Activated CD8-positive, alpha-beta memory T cell treated with anti-CD3 and anti-CD28 coated beads, Interleukin-2, amount 50 U/mL, for 4 hours (primary cell): ENCODE results near the gene CASKIN1.
"Not testable (repeated sequence)": the region's sequence is repeated elsewhere in the genome, so short reads cannot be mapped to it uniquely, and the experiment has no call there.

Experiments
- DNase-seq: peaks from one replicate; pipeline ENCODE4 v3.0.0-alpha.2; 2020

CASKIN1 gene, protein sequence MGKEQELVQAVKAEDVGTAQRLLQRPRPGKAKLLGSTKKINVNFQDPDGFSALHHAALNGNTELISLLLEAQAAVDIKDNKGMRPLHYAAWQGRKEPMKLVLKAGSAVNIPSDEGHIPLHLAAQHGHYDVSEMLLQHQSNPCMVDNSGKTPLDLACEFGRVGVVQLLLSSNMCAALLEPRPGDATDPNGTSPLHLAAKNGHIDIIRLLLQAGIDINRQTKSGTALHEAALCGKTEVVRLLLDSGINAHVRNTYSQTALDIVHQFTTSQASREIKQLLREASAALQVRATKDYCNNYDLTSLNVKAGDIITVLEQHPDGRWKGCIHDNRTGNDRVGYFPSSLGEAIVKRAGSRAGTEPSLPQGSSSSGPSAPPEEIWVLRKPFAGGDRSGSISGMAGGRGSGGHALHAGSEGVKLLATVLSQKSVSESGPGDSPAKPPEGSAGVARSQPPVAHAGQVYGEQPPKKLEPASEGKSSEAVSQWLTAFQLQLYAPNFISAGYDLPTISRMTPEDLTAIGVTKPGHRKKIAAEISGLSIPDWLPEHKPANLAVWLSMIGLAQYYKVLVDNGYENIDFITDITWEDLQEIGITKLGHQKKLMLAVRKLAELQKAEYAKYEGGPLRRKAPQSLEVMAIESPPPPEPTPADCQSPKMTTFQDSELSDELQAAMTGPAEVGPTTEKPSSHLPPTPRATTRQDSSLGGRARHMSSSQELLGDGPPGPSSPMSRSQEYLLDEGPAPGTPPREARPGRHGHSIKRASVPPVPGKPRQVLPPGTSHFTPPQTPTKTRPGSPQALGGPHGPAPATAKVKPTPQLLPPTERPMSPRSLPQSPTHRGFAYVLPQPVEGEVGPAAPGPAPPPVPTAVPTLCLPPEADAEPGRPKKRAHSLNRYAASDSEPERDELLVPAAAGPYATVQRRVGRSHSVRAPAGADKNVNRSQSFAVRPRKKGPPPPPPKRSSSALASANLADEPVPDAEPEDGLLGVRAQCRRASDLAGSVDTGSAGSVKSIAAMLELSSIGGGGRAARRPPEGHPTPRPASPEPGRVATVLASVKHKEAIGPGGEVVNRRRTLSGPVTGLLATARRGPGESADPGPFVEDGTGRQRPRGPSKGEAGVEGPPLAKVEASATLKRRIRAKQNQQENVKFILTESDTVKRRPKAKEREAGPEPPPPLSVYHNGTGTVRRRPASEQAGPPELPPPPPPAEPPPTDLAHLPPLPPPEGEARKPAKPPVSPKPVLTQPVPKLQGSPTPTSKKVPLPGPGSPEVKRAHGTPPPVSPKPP (N-terminal part only)

DNA sequence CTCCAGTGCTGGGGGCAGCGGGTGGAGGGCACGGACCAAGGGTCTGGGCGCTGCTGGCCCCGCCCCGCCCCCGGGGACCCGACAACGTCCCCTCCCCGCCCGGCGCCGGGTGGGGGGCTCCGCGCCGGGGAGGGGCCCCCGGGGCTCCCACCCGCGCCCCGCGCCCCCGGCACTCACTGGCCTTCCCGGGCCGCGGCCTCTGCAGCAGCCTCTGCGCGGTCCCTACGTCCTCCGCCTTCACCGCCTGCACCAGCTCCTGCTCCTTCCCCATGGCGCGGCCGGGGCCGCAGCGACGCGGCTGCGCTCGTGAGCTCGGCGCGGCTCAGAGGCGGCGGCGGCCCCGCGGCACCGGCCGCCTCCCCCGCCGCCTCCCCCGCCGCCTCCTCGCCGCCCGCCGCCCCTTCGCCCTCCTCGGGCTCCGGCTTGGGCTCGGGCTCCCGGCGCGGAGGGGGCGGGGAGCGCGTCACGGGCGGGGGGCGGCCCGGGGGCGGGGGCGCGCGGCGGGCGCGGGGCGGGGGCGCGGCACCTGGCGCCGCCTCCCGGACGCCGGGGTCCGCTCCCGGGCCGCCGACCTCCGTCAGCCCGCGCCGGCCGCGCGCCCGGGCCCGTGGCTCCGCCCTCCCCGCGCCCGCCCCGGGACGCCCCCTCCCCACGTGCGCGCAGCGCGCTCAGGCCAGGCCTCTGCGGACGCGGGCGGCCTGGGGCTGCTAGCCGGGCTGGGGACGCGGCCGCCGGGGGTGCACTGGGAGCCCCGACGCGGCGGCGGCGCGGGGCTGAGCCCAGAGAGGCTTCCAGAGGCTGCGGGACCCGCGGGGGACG lies at the start of gene CASKIN1:
TSS of gene CASKIN1 (minus strand) at position 444 of the 819 bp plus-strand sequence. CDS start at position 271, 173 bp downstream.
- no peak for DNase-seq

DNA sequence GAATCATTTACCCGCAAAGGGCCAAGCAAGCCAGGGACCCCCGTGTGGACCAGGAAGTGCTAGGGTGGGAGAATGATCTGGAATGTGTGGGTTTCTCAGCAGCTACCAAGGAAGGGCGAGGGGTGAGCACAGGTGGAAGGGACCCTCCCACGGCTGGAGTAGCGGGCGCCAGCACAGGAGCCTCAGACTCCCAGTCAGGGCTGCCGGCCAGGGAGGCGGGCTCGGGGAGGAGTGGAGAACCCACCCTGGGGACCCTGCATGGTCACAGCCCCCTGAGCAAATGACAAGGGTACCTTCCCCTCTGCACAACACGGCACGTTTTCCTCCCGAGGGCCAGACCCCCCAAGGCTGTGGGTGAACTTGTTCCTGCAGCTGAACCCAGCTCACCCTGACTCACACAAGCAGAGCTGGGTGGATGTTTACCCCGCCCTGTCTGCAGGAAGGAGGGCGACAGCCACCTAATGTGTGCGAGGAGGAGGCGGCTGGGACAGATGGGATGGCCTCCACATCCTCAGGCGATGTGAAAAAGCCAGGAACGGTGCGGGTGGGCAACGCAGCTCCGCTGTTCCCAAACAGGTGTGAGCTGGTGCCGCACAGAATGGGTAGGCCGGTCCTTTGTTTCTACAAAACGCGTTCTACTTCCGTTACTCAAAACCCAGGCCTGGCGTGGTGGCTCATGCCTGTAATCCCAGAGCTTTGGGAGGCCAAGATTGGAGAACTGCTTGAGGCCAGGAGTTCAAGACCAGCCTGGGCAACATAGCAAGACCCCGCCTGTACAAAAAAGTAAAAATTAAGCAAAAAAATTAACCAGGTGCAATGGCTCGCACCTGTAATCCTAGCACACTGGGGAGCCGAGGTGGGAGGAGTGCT lies 48.8 kb upstream of the CASKIN1 start:
- no peak for DNase-seq

DNA sequence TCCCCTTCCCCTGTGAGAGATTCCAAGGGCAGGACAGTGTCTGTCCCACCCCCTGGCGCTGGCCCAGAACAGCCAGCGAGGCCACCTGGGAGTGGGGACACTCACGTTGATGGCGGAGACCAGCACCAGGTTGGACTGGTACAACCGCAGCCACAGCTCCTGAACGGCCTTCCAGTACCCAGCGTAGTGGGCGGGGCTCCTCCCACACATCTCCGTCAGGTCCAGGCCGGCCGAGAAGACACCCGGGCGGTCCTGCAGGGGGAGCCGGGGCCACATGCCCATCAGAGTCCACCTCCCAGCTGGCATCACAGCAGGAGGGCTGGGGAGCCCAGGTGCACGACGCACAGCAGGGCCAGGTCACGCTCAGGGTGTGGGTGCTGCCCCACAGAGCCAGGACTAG lies 47.9 kb upstream of the CASKIN1 start:
- no peak for DNase-seq

DNA sequence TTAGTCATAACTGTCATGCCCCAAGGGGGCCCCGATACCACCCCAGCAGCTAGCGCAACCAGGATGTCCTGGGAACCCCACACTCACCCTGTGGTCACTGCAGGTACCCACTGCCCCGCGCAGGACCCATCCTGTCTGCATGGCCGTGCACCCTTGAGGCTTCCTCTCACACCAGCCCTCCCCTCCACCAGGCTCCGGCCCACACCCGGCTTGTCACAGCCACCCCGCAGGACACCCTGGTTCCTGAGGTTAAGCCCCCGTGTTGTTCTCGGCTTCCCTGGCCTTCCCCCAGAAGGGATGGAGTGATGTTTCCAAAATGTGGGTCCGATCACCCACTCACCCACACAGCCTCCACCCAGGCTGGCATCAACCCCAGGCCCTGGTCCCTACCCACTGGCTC lies 47.4 kb upstream of the CASKIN1 start:
- DNase-seq, result no peak

DNA sequence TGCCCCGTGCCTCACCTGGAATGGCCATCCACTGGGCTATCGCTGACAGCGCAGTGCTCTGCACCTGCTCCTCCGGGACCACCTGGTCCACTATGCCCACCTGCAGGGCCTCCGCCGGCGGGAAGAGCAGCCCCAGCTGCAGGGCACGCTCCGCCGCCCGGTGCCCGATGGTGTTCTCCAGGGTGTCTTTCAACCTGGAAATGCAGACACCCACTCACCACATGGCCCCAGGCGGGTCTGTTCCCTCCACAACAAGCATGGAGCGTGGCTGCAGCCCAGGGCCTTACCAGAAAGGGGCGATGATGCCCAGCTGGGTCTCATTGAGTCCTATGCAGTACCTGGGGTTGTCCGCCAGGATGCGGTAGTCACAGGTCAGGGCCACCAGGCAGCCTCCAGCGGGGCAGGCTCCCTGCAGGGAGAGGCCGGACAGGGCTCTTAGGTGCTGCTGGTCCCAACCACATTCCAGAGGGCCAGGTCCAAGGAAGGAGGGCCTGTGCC lies 46.7 kb upstream of the CASKIN1 start:
- no peak for DNase-seq

DNA sequence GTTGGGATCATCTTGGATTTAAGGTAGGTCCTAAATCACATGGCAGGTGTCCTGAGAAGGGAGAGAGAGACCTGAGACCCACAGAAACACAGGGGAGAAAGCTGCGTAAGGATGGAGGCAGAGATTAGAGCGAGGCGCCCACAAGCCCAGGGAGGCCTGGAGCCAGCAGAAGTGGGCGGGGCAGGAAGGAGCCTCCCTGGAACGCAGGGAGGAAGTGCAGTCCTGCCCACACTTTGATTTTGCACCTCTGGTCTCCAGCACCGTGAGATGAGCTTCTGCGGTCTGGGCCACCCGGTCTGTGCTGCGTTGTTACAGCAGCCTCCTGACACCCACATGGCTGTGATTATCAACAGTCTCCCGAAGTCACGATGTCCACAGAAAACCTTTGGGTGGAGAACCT lies 46.2 kb upstream of the CASKIN1 start:
- DNase-seq, result no peak

DNA sequence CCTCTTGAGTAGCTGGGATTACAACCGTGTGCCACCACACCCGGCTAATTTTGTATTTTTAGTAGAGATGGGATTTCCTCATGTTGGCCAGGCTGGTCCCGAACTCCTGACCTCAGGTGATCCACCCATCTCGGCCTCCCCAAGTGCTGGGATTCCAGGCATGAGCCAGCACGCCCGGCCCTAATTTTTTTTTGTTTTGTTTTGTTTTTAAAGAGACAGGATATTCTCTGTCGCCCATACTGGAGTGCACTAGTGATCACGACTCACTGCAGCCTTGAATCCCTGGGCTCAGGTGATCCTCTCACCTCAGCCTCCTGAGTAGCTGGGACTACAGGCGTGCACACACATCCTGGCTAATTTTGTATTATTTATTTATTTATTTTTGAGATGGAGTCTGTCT lies 43.9 kb upstream of the CASKIN1 start:
- DNase-seq, result not testable (repeated sequence)

DNA sequence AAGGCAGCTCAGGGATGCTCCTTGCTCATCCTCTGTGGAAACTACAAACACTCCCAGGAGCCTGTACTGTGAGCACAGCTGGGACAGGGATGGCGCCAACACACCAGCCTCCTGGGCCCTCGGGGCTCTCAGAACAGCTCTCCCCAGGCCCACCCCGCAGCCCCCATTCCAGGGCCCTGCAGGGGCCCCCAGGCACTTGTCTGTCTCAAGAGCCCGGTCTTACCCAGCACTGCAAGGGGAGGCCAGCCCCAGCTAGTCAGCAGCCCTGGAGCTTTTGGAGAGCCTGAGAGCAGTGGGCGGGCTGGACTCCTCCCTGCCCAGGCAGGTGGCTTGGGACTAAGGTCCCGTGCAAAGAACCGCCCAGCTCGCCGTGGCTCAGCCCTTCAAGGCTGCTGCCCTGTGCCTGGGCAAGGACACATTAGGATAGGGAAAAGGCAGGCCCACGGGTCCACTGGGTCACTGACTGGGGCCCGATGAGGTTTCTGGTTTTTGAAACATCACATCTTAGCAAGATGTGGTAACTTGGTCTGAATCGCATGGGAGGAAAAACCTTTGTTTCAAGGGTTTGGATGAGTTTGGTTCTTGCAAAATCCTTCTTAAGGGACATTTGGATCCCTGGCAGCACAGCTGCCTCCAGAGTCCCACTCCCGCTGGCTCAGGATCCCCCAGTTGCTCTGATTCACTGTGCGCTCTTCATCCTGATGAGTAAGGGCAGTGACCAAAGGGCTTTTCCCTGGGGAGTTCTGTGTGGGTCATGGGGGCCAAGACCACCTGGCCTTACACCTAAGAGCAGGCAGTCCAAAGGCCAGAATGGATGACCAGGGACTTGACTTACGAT lies 42.7 kb upstream of the CASKIN1 start:
- no peak for DNase-seq

DNA sequence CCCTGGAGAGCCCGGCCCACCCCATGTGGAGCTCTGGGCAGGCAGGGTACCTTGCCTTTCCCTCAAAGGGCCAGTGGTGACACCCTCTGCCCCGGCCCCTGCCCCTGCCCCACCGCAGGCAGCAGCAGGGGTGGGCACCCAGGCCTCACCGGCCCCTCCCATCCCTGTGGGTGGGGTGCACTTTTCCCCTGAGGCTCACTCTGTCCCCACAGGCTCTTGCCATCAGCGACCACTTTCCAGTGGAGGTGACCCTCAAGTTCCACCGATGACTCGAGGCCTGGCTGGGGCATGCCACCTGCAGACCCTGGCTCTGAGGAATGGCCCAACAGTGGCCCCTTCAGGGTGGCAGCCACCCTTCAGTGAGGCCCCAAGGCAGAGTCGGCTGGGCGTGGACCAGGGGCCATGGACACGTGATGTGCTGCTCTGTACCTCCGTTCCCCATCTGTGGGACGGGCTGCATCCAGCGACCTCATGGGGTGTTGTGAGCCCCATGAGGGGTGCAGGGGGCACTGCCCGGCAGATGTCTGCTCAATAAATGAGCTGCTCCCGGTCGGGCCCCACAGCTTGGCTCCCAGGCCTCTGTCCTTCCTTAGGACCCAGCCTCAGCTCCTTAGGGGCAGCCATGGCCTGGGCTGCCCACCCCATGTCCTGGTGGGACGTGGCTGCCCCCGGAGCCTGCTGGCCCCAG lies 41.9 kb upstream of the CASKIN1 start:
- no peak for DNase-seq

DNA sequence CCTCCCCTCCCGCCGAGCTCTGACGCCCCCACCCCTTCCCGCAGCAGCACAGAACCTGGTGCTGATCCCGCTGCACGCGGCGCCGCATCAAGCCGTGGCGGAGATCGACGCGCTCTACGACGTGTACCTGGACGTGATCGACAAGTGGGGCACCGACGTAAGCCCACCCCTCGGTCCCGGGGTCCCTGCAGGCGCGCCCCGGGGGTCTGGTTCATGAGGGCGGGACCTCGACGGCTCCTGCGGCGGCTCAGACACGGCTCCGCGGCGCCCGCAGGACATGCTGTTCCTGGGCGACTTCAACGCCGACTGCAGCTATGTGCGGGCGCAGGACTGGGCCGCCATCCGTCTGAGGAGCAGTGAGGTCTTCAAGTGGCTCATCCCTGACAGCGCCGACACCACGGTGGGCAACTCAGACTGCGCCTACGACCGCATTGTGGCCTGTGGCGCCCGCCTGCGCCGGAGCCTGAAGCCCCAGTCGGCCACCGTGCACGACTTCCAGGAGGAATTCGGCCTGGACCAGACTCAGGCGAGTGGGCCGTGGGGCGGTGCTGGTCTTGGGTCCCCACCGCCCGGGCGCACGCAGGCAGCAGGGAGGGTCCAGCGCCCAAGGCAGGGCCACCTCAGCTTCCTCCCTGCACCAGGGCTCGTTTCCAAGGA lies 41.2 kb upstream of the CASKIN1 start:
- no peak for DNase-seq

DNA sequence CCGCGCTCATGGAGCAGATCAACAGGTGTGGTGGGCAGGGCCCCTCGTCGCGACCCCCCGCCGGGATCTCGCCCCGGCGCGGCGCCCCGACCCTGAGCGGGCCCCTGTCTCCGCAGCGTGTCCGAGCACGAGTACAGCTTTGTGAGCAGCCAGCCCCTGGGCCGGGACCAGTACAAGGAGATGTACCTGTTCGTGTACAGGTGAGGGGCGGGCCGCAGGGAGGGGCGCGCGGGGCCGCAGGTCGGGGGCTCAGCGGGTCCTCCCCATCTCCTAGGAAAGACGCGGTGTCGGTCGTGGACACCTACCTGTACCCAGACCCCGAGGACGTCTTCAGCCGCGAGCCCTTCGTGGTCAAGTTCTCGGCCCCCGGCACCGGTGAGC lies 40.7 kb upstream of the CASKIN1 start:
- DNase-seq, result no peak

DNA sequence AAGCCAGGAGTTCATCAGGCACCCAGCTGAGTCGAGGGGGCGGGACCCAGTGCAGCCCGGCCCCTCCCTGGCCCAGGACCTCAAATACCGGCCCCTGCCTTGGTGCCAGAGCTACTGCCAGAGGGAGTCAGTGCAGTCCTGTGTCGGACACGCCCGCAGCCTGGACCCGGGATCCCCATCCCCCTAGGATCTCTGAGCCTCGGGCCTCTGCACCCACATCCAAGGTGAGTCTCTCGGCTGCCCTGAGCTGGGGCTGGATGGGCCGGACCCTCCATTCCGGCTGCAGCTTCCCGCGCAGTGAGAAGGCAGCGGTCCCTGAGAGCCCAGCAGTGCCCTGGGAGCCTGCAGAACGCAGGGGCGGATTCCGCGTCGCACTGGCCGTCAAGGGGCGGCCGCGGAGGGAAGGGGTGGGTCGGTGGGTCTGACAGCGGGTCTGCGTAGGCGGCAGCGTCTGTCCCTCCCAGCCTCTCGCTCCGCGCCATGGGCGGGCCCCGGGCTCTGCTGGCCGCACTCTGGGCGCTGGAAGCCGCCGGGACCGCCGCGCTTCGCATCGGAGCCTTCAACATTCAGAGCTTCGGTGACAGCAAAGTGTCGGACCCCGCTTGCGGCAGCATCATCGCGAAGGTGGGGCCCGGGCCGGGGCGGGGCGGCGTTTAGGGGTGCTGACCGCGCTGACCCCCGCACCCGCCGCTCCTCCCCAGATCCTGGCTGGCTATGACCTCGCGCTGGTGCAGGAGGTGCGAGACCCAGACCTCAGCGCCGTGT lies 40.1 kb upstream of the CASKIN1 start, which contains the start of gene DNASE1L2:
TSS of gene DNASE1L2 (plus strand) at position 108 of the 765 bp plus-strand sequence. CDS start at position 481, 373 bp downstream.
- no peak for DNase-seq

DNA sequence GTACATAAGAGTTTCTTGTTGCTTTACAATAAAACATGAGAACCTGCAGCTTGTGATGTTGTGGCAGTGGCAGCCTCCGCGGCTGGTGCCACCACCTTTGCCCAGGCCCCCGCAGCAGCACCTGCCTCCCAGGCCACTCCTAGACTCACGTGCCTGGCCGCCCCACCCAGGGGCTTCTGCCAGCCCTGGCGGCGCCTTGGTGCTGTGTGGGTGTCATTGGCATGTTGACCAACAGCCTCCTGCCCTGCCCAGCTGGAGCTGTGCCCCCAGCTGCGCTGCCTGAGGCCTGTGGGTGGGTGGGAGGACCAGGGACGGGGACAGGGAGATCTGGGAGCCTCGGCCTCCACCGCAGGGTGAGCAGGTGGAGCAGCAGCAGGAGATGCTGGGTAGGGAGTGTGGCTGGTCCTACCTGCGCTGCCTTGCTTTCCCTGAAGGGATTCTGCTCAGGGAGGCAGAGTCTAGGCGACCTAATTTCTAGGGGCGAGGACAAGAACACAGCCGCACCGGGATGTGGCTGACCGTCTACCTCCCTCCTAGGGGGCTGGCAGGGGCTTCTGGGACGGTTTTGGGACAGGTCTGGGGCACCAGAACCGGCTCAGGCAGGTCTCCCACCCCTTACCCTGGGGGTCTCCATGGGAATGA lies 39.4 kb upstream of the CASKIN1 start:
- DNase-seq, result no peak

DNA sequence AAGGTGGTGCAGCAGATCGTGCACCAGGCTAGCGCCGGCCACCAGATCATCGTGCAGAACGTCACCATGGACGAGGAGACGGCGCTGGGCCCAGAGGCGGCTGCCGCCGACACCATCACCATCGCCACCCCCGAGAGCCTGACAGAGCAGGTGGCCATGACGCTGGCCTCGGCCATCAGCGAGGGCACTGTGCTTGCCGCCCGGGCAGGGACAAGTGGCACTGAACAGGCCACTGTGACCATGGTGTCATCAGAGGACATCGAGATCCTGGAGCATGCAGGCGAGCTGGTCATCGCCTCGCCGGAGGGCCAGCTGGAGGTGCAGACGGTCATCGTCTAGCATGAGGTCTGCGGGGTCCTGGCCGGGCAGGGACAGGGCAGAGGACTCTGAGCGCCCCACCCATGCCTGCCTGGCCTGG lies 38.8 kb upstream of the CASKIN1 start:
- DNase-seq, result no peak

DNA sequence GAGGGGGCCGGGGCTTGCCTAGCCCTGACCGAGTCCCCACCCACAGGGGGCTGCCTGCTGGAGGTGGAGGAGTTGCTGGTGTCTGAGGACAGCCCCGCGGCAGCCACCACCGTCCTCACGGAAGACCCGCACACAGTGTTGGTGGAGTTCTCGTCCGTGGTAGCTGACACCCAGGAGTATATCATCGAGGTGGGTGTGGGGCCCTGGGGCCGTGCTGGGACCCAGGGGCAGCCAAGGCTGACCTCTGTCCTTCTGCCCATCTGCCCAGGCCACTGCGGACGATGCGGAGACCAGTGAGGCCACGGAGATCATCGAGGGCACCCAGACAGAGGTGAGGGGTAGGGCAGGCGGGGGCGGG lies 38.4 kb upstream of the CASKIN1 start:
- DNase-seq, result no peak

DNA sequence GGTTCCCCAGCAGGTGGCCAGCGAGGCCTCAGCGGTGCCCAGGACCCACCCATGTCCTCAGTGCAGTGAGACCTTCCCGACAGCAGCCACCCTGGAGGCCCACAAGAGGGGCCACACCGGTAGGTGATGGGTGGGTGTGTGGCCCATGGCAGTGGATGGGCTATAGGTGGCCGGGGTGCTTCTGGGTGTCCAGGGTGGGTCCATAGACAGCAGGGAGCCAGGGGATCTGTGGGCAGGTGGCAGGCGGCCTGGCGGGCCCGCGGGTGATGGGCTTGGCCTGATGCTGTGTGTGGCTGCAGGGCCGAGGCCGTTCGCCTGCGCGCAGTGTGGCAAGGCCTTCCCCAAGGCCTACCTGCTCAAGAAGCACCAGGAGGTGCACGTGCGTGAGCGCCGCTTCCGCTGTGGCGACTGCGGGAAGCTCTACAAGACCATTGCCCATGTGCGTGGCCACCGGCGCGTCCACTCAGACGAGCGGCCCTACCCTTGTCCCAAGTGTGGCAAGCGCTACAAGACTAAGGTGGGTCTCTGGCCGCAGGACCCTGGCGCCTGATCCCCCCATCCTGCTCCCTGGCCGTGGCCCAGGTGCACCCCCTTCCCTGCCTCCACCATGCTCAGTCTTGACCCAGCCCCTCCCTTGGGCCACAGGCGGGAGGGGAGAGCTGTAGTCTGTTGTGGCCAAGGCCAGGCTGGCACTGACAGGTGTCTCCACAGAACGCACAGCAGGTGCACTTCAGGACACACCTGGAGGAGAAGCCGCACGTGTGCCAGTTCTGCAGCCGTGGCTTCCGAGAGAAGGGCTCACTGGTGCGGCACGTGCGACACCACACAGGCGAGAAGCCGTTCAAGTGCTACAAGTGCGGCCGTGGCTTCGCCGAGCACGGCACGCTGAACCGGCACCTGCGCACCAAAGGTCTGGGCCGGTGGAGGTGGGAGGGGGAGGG lies 37.7 kb upstream of the CASKIN1 start:
- DNase-seq, result no peak
